Mesenchymal stem cell (in vitro differentiated cells and primary cell): Measurements from ENCODE around the gene DAPP1.

Experiments
- DNase-seq: peaks from one replicate; pipeline ENCODE4 v3.0.0-alpha.2; 2013
- H2AFZ ChIP-seq: one replicate; pipeline ENCODE4 v1.6.1; 2013; ENCODE audit warnings: low read depth, mild to moderate bottlenecking, control low read depth, inconsistent platforms, low read length, moderate library complexity
- H2AK5ac ChIP-seq: 2 replicates; pipeline ENCODE4 v1.6.1; 2013; ENCODE audit warnings: low read length, moderate library complexity, mild to moderate bottlenecking, inconsistent platforms; ENCODE audit not compliant: severe bottlenecking
- H2BK120ac ChIP-seq: one replicate; pipeline ENCODE4 v1.6.1; 2013; ENCODE audit warnings: low read depth, mild to moderate bottlenecking, inconsistent platforms, low read length, moderate library complexity
- H2BK12ac ChIP-seq, 2 experiments: one replicate each; pipeline ENCODE4 v1.6.1; 2013; ENCODE audit warnings: inconsistent platforms in 2 of 2, low read length in 2 of 2, mild to moderate bottlenecking in 2 of 2, moderate library complexity in 2 of 2, control low read depth in 1 of 2
- H2BK15ac ChIP-seq: one replicate; pipeline ENCODE4 v1.6.1; 2013; ENCODE audit warnings: mild to moderate bottlenecking, low read depth, inconsistent platforms; ENCODE audit not compliant: poor library complexity, severe bottlenecking
- H2BK5ac ChIP-seq: 2 replicates; pipeline ENCODE4 v1.6.1; 2013; ENCODE audit warnings: low read depth, mild to moderate bottlenecking, low read length, control low read depth, inconsistent platforms; ENCODE audit not compliant: poor library complexity, severe bottlenecking
- H3K14ac ChIP-seq, 2 experiments: one replicate each; pipeline ENCODE4 v1.6.1; 2013; ENCODE audit warnings: inconsistent platforms in 2 of 2, low read length in 2 of 2, control low read depth in 1 of 2, mild to moderate bottlenecking in 1 of 2, moderate library complexity in 1 of 2
- H3K18ac ChIP-seq, 2 experiments: one replicate each; pipeline ENCODE4 v1.6.1; 2013; ENCODE audit warnings: inconsistent platforms in 2 of 2, low read length in 2 of 2, control low read depth in 1 of 2, low read depth in 1 of 2, mild to moderate bottlenecking in 1 of 2
- H3K23ac ChIP-seq, 2 experiments: one replicate each; pipeline ENCODE4 v1.6.1; 2013; ENCODE audit warnings: inconsistent platforms in 2 of 2, low read length in 2 of 2, mild to moderate bottlenecking in 2 of 2, moderate library complexity in 2 of 2, control low read depth in 1 of 2
- H3K27ac ChIP-seq: 2 replicates; pipeline ENCODE4 v1.5.1; 2013; ENCODE audit warnings: mild to moderate bottlenecking, moderate library complexity, low read length, control low read depth, inconsistent platforms; ENCODE audit not compliant: poor library complexity, severe bottlenecking
- H3K27me3 ChIP-seq, 2 experiments: 2 replicates each; pipeline versions ENCODE4 v1.6.1 to v1.7.0; 2013; ENCODE audit warnings: low read length in 2 of 2, mild to moderate bottlenecking in 2 of 2, moderate library complexity in 2 of 2, control low read depth in 1 of 2, inconsistent platforms in 1 of 2; ENCODE audit not compliant: control insufficient read depth in 1 of 2, insufficient read depth in 1 of 2
- H3K36me3 ChIP-seq, 2 experiments: 2 replicates each; pipeline versions ENCODE4 v1.6.1 to v1.7.0; 2013; ENCODE audit warnings: low read length in 2 of 2, control low read depth in 1 of 2, inconsistent platforms in 1 of 2, low read depth in 1 of 2, mild to moderate bottlenecking in 1 of 2; ENCODE audit not compliant: insufficient read depth in 2 of 2, control insufficient read depth in 1 of 2
- H3K4ac ChIP-seq, 2 experiments: one replicate each; pipeline ENCODE4 v1.6.1; 2013; ENCODE audit warnings: inconsistent platforms in 2 of 2, low read length in 2 of 2, mild to moderate bottlenecking in 2 of 2, moderate library complexity in 2 of 2, control low read depth in 1 of 2, low read depth in 1 of 2
- H3K4me1 ChIP-seq: 2 replicates; pipeline ENCODE4 v1.6.1; 2013; ENCODE audit warnings: low read depth, low read length, control low read depth; ENCODE audit not compliant: control insufficient read depth, insufficient read depth
- H3K4me2 ChIP-seq: 2 replicates; pipeline ENCODE4 v1.6.1; 2013; ENCODE audit warnings: low read length, mild to moderate bottlenecking, inconsistent platforms; ENCODE audit not compliant: poor library complexity, severe bottlenecking
- H3K4me3 ChIP-seq, 2 experiments: 2 replicates each; pipeline versions ENCODE4 v1.5.1 to v1.7.0; 2013; ENCODE audit warnings: low read length in 2 of 2, mild to moderate bottlenecking in 2 of 2, control low read depth in 1 of 2, low read depth in 1 of 2; ENCODE audit not compliant: insufficient read depth in 1 of 2
- H3K79me1 ChIP-seq: replicated peaks from 2 replicates; pipeline ENCODE4 v1.6.1; 2013; ENCODE audit warnings: mild to moderate bottlenecking, control low read depth, low read length, inconsistent platforms; ENCODE audit not compliant: poor library complexity, severe bottlenecking
- H3K9ac ChIP-seq: 2 replicates; pipeline ENCODE4 v1.7.0; 2013; ENCODE audit warnings: mild to moderate bottlenecking, low read length, moderate library complexity
- H3K9me3 ChIP-seq: 2 replicates; pipeline ENCODE4 v1.7.0; 2013; ENCODE audit warnings: mild to moderate bottlenecking, low read length; ENCODE audit not compliant: control insufficient read depth
- H4K8ac ChIP-seq: one replicate; pipeline ENCODE4 v1.6.1; 2013; ENCODE audit warnings: inconsistent platforms, mild to moderate bottlenecking, low read length, moderate library complexity
- H4K91ac ChIP-seq: one replicate; pipeline ENCODE4 v1.6.1; 2013; ENCODE audit warnings: mild to moderate bottlenecking, low read length, inconsistent platforms
- WGBS: methylation state at CpG from one replicate; pipeline ENCODE4 v1.1.7; 2013; ENCODE audit warnings: mixed read lengths; 5-methylcytosine and 5-hydroxymethylcytosine counted together

The DAPP1 gene

DNA sequence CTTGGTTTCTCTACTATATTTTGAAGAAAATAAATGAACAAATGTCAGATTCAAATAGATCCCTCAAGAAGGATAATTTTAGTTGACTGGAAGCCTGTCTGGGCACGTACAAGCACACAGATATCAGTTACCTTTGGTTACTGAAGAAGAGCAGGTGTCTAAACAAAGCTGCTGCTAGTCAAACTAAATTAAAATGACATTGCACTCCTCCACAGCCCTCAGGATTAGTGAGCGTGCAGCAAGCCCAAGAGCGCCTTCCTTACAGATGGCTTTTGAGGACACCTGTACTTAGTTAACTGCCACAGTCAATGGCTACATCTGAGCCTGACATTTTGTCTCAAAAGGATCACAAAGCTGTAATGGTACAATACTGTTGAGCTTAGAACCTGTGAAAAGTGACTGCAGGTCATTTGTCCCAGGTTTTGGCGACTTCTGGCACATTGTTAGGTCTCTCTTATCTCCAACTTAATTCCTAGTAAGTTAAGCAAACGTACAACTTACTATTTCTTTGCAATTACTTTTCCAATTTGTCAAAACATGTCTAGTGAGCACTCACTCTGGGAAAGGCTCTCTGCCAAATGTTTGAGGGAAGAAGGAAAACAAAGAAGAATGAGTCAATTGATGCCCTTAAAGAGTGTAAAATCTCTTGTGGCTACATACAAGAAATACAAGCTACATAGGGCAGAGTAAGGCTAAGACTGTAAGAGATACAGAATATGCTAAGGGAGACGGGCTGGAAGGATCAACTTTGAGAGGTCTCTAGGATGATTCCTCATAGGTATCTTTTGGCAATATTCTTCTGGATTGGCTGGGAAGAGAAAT is 25.6 kb upstream of the DAPP1 start:
- no peak overlapping the region for H3K18ac ChIP-seq
- H3K79me1 ChIP-seq, result no peaks in the 10 kb centered on the region
- no peaks in the 10 kb centered on the region for H3K36me3 ChIP-seq
- H4K8ac ChIP-seq, result no peak overlapping the region
- no peak overlapping the region for H3K9ac ChIP-seq
- no peaks in the 10 kb centered on the region for H3K9me3 ChIP-seq
- no peak overlapping the region for H2BK120ac ChIP-seq
- no peak overlapping the region for H3K4me3 ChIP-seq
- no peak overlapping the region for H3K23ac ChIP-seq
- H3K27ac ChIP-seq, result no peak overlapping the region
- no peak overlapping the region for H2AK5ac ChIP-seq
- no peak overlapping the region for H3K4ac ChIP-seq
- H2BK5ac ChIP-seq, result no peak overlapping the region
- DNase-seq, result no peak
- H2BK15ac ChIP-seq, result no peak overlapping the region
- no peak overlapping the region for H2AFZ ChIP-seq
- WGBS, result 66% methylated on average over 5 of the region's 6 CpGs
- no peaks in the 10 kb centered on the region for H3K27me3 ChIP-seq
- no peak overlapping the region for H3K14ac ChIP-seq
- H3K4me2 ChIP-seq, result no peak overlapping the region
- no peaks in the 10 kb centered on the region for H3K4me1 ChIP-seq
- no peak overlapping the region for H4K91ac ChIP-seq
- no peak overlapping the region for H2BK12ac ChIP-seq

DNA sequence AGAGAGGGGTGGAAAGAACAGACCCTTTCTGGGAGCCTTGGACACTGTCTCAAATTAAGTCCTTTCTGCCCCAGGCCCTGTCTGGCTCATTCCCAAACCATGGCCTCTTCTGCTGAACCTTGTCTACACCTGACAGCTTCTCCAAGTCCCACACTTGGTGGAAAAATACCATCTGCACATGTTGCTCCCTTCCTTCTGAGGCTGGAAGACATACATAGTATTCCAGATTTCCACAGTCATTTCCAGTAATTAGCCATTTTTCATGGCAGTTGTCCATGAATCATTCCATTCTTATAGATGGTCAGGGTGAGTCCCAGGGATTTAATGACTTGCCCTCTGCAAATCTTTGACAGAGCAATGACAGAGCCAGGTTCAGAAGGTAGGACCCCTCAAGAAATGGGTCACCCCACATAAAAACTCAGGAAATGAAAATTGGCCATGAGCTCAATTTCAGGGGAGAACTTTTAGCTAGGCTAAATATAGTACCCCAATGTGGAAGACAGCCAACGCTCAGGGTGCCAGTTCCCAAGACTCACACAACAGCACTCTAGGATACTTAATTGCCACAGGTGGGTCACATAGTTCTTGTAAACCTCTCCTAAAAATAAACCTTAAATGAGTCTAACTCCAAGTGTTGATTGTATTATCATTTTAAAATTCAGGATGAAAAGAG is 16.2 kb upstream of the DAPP1 start:
- Histone ChIP-seq H2AFZ (no peak overlapping the region), H2BK12ac (no peak overlapping the region), H2BK120ac (no peak overlapping the region), H2BK5ac (no peak overlapping the region), H3K79me1 (no peaks in the 10 kb centered on the region), H3K9ac (no peak overlapping the region), H4K8ac (no peak overlapping the region), H3K9me3 (no peaks in the 10 kb centered on the region), H3K27ac (no peak overlapping the region), H3K18ac (no peak overlapping the region), H3K14ac (no peak overlapping the region), H3K23ac (no peak overlapping the region), H2AK5ac (no peak overlapping the region), H2BK15ac (no peak overlapping the region), H3K4me1 (no peaks in the 10 kb centered on the region), H3K4me3 (no peak overlapping the region), H3K36me3 (no peaks in the 10 kb centered on the region), H3K4me2 (no peak overlapping the region), H3K4ac (no peak overlapping the region), H4K91ac (no peak overlapping the region), H3K27me3 (peaks cover 10 to 11% of the 10 kb centered on the region in 2 experiments)
- WGBS, result no CpG with 5 or more reads among the region's 1 CpG
- no peak for DNase-seq

DNA sequence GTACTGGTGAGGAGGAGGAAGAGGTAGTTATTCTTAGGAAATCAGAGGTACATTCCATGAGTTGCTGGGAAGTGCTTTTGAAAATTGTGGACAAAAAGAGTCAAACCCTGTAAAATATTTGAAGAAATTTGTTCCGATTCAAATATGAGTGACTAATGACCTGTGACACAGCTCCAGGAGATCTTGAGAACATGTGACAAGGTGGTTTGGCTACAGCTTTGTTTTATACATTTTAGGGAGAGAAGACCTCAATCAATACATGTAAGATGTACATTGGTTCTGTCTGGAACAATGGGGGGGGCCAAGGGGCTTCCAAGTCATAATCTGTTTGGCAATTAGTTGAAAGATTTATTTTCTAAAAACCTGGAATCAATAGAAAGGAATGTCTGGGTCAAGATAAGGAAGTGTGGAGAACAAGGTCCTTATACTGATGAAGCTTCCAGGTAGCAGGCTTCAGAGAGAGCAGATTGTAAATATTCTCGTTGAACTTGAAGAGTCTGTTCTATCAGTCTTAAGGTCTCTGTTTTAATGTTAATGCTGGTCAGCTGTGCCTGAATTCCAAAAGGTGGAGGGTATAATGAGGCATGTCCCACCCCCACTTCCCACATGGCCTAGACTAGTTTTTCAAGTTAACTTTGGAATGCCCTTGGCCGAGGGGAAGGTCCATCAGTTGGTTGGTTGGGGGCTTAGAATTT is 15.5 kb upstream of the DAPP1 start:
- WGBS, result 91% methylated on average over 2 of the region's 3 CpGs
- Histone ChIP-seq H3K18ac (no peak overlapping the region), H4K8ac (no peak overlapping the region), H2AFZ (no peak overlapping the region), H3K79me1 (no peaks in the 10 kb centered on the region), H3K9me3 (no peaks in the 10 kb centered on the region), H2BK12ac (no peak overlapping the region), H3K4me3 (no peak overlapping the region), H3K23ac (no peak overlapping the region), H3K36me3 (no peaks in the 10 kb centered on the region), H3K4me1 (no peaks in the 10 kb centered on the region), H2AK5ac (no peak overlapping the region), H3K9ac (no peak overlapping the region), H3K27ac (no peak overlapping the region), H2BK120ac (no peak overlapping the region), H3K4ac (no peak overlapping the region), H3K27me3 (peaks cover 12 to 13% of the 10 kb centered on the region in 2 experiments), H4K91ac (no peak overlapping the region), H2BK5ac (no peak overlapping the region), H3K4me2 (no peak overlapping the region), H2BK15ac (no peak overlapping the region), H3K14ac (no peak overlapping the region)
- DNase-seq, result no peak

DNA sequence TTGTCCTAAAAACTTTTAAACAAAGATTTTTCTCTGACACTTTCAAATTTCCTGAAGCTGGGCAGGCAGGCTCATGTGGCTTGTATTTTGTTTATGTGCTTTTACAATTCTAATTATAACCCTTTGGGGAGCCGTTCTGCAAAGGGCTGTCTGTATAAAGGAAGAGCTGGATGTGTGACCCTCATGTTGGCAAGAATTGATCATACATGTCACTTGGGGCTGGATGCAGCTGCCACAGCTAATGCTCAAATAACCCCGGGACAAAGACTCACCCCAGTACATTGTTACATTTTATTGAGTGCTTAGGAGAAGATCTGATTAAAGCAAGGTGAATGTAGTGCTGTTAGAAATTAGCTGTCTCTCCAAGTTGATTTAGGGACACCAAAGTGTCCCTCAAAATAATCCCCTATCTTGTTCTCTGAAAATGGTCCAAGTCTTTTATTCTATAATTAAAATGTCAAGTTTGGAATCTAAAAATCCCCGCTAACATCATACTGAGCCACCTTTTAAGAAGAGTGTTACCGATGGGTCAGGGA is 13.0 kb upstream of the DAPP1 start:
- H3K4me1 ChIP-seq, result no peaks in the 10 kb centered on the region
- no peak overlapping the region for H3K14ac ChIP-seq
- no peak overlapping the region for H4K8ac ChIP-seq
- no peak overlapping the region for H3K4ac ChIP-seq
- WGBS, result 80% methylated on average over 3 of the region's 4 CpGs
- no peaks in the 10 kb centered on the region for H3K9me3 ChIP-seq
- H2BK5ac ChIP-seq, result no peak overlapping the region
- no peaks in the 10 kb centered on the region for H3K79me1 ChIP-seq
- H4K91ac ChIP-seq, result no peak overlapping the region
- H2AK5ac ChIP-seq, result no peak overlapping the region
- H2BK12ac ChIP-seq, result no peak overlapping the region
- H3K4me3 ChIP-seq, result no peak overlapping the region
- DNase-seq, result no peak
- H3K23ac ChIP-seq, result no peak overlapping the region
- no peak overlapping the region for H3K18ac ChIP-seq
- H3K27ac ChIP-seq, result no peak overlapping the region
- H2BK15ac ChIP-seq, result no peak overlapping the region
- H3K9ac ChIP-seq, result no peak overlapping the region
- no peaks in the 10 kb centered on the region for H3K36me3 ChIP-seq
- H2BK120ac ChIP-seq, result no peak overlapping the region
- H3K4me2 ChIP-seq, result no peak overlapping the region
- no peak overlapping the region for H2AFZ ChIP-seq
- peaks cover 12 to 19% of the 10 kb centered on the region in 2 experiments for H3K27me3 ChIP-seq
